ENCODE measurements around the gene NPC2.

DNA sequence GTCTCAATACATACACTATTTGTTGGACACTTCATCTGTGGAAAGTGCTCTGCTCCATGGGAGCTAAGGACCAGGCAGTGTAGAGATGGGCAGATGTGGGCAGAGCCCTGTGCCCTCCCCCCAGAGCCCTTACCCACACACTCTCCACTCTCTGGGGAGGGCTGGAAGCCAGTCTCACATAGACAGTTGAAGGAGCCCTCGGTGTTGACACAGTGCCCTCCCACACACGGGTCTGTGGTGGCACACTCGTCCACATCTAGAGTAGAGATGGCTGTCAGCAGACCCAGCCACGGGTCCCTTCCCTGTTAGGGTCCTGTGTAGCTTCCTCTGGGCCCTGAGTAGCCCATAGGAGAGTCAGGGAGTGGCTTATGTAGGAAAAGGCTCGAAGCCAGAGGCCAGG, 14.7 kb upstream of the NPC2 start:
- TF ChIP-seq, protein P1, sequence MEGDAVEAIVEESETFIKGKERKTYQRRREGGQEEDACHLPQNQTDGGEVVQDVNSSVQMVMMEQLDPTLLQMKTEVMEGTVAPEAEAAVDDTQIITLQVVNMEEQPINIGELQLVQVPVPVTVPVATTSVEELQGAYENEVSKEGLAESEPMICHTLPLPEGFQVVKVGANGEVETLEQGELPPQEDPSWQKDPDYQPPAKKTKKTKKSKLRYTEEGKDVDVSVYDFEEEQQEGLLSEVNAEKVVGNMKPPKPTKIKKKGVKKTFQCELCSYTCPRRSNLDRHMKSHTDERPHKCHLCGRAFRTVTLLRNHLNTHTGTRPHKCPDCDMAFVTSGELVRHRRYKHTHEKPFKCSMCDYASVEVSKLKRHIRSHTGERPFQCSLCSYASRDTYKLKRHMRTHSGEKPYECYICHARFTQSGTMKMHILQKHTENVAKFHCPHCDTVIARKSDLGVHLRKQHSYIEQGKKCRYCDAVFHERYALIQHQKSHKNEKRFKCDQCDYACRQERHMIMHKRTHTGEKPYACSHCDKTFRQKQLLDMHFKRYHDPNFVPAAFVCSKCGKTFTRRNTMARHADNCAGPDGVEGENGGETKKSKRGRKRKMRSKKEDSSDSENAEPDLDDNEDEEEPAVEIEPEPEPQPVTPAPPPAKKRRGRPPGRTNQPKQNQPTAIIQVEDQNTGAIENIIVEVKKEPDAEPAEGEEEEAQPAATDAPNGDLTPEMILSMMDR (conservative IDR thresholded peaks at IDR 0.05; ENCODE audit: low read depth, low read length), result no peak
- no peak for TF ChIP-seq EZH2 (IDR thresholded peaks at IDR 0.05; ENCODE audit: low read length, unreplicated experiment)
- TF ChIP-seq EZH2phosphoT487 (IDR thresholded peaks at IDR 0.05; ENCODE audit: borderline replicate concordance, low read length), result no peak
